ENCODE results near the gene ANP32A.

Gene ANP32A

DNA sequence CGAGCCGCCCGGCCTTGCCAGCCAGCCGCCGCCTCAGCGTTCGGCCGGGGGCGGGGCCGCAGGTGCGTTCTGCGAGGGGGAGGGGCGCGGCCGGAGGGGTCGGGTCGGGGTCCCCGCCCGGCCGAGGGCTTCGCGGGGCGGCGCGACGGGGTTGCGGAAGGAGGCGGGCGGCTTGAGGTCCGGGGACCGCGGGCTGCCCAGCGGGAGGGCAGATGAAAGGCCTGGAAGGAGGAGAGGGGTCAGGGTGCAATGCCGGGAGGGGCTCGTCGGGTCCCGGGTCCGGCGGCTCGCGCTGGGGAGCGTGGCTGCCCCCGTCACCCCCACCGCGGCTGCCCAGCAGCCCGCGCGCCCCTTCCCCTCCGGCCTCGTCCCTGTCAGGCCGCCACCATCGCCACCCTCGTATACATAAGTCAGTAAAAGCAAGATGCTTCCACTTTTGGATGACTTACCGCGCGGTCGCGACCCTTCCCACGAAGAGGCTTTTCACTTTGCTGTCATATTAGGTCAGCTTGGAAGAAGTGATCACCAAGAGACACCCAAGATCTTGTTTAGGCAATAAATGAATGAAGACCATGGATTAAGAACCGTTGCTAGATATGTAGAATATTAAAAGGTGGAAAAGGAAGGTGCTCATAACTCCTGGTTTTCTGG is 620 bp upstream of the ANP32A start:
- DNase-seq (ENCODE audit: low read depth): no peak
- no peak for TF ChIP-seq CTCF (conservative IDR thresholded peaks at IDR 0.05; ENCODE audit: control insufficient read depth, insufficient read depth, low read depth, low read length)
- peak overlapping the region; percentile 89 for H3K4me3 ChIP-seq (ENCODE audit: control insufficient read depth, low read depth, low read length)

- peak; percentile 56 for DNase-seq (ENCODE audit: low read depth)
- TF ChIP-seq CTCF (conservative IDR thresholded peaks at IDR 0.05; ENCODE audit: control insufficient read depth, insufficient read depth, low read depth, low read length): no peak
- H3K4me3 ChIP-seq (ENCODE audit: control insufficient read depth, low read depth, low read length): peak overlapping the region; percentile 89
These were observed 1.0 kb downstream of the ANP32A start for GRCh38 chr15:68819495-68820294.

DNA sequence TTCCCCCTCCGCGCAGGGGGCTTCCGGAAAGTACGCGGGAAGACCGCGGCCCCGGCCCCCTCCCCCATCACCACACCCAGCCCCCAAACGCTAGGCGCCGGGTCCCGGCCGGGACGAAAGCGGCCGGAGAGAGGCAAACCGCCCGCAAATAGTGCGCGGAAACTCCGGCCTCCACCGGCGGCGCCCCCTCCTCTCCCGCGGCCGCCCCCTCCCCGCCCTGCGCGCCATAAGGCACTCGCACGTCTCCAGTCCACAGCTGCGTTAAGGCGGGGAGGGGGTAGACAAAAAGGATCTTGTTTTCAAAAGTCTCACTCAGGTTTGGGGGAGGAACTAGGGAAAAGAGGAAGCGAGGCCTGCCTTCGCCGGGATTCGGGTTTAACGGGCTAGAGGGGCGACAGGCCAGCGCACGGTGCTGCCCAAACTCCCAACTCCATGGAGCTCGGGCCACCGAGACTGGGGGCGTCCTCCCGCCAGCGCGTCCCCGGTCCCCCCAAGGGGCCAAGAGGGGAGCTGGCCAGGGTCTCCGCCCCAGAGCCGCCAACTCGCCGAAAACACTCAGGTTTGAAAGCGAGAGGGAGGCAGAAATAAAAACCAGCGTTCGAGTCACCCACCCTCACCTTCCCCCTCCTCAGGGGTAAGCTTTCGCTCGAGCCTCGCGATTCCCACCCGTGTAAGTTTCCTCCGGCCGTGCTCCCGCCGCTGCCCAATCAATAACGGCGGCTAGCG is 1.8 kb downstream of the ANP32A start:
- TF ChIP-seq CTCF (conservative IDR thresholded peaks at IDR 0.05; ENCODE audit: control insufficient read depth, insufficient read depth, low read depth, low read length): no peak
- H3K4me3 ChIP-seq (ENCODE audit: control insufficient read depth, low read depth, low read length): peak overlapping the region; percentile 89
- DNase-seq (ENCODE audit: low read depth): peak; percentile 37

GRCh38 chr15:68818066-68818768 is 2.5 kb downstream of the ANP32A start:
- H3K4me3 ChIP-seq (ENCODE audit: control insufficient read depth, low read depth, low read length): peak overlapping the region; percentile 89
- DNase-seq (ENCODE audit: low read depth): peak; percentile 56
- no peak for TF ChIP-seq CTCF (conservative IDR thresholded peaks at IDR 0.05; ENCODE audit: control insufficient read depth, insufficient read depth, low read depth, low read length)

- no peak for TF ChIP-seq CTCF (conservative IDR thresholded peaks at IDR 0.05; ENCODE audit: control insufficient read depth, insufficient read depth, low read depth, low read length)
- DNase-seq (ENCODE audit: low read depth): peak; percentile 51
These were observed 3.2 kb downstream of the ANP32A start for GRCh38 chr15:68817304-68818065.

More at GRCh38 chr15:68817304-68818065, 3.2 kb downstream of the ANP32A start:
- peak overlapping the region; percentile 89 for H3K4me3 ChIP-seq (ENCODE audit: control insufficient read depth, low read depth, low read length)

Data from fibroblast of mammary gland (primary cell).